DND-41 (cell line): ENCODE data around the gene TSEN2.
"Not testable (repeated sequence)": the region's sequence is repeated elsewhere in the genome, so short reads cannot be mapped to it uniquely, and the experiment has no call there.

Experiments used
- ATAC-seq: fragments of 200-7000 bp; cut with Tn5 transposase; 3 replicates; pipeline ENCODE4 v1.9.1; 2021; ENCODE audit warnings: low read depth; ENCODE audit not compliant: insufficient read depth
- DNase-seq: peaks from one replicate; pipeline ENCODE4 v3.0.0-alpha.2; 2020
- H2AFZ ChIP-seq: 2 replicates; pipeline ENCODE4 v1.6.0; 2012; ENCODE audit warnings: low read depth, low read length
- H3K27ac ChIP-seq: 2 replicates; pipeline ENCODE4 v1.5.1; 2012; ENCODE audit warnings: low read length, inconsistent platforms
- H3K27me3 ChIP-seq: fragments of 200-600 bp; sonication (generic); 2 replicates; pipeline ENCODE4 v1.6.0; 2012; ENCODE audit warnings: low read length, mild to moderate bottlenecking, inconsistent platforms; ENCODE audit not compliant: insufficient read depth, poor library complexity
- H3K36me3 ChIP-seq: 2 replicates; pipeline ENCODE4 v1.5.1; 2012; ENCODE audit warnings: low read length, inconsistent platforms; ENCODE audit not compliant: insufficient read depth
- H3K4me1 ChIP-seq: 2 replicates; pipeline ENCODE4 v1.5.1; 2012; ENCODE audit warnings: mild to moderate bottlenecking, low read length; ENCODE audit not compliant: insufficient read depth
- H3K4me2 ChIP-seq: 2 replicates; pipeline ENCODE4 v1.6.0; 2012; ENCODE audit warnings: mild to moderate bottlenecking, moderate library complexity, low read length, inconsistent platforms; ENCODE audit not compliant: insufficient read depth
- H3K4me3 ChIP-seq, 2 experiments: fragments of 200-600 bp in 1 of 2; shearing (Covaris generic) in 1 of 2; 2 replicates each; pipeline ENCODE4 v1.5.1; 2012 to 2016; ENCODE audit warnings: inconsistent platforms in 2 of 2, low read length in 2 of 2, mild to moderate bottlenecking in 2 of 2, low read depth in 1 of 2, moderate library complexity in 1 of 2
- H3K79me2 ChIP-seq: 2 replicates; pipeline ENCODE4 v1.6.0; 2012; ENCODE audit warnings: low read length, inconsistent platforms; ENCODE audit not compliant: insufficient read depth
- H3K9ac ChIP-seq: 2 replicates; pipeline ENCODE4 v1.6.0; 2012; ENCODE audit warnings: low read depth, mild to moderate bottlenecking, inconsistent platforms, low read length, moderate library complexity
- H3K9me3 ChIP-seq: 2 replicates; pipeline ENCODE4 v1.5.1; 2012; ENCODE audit warnings: low read length, moderate library complexity, mild to moderate bottlenecking, inconsistent platforms; ENCODE audit not compliant: insufficient read depth, severe bottlenecking
- H4K20me1 ChIP-seq: 2 replicates; pipeline ENCODE4 v1.6.0; 2012; ENCODE audit warnings: low read length; ENCODE audit not compliant: insufficient read depth
- EZH2 ChIP-seq: IDR thresholded peaks from 3 replicates; pipeline ENCODE4 v1.6.1; 2012; ENCODE audit warnings: borderline replicate concordance, low read depth, mild to moderate bottlenecking, moderate library complexity, low read length, inconsistent platforms; ENCODE audit not compliant: severe bottlenecking
- TF ChIP-seq, protein P1 (sequence below): IDR thresholded peaks from 2 replicates; pipeline ENCODE4 v1.5.1; 2012; ENCODE audit warnings: borderline replicate concordance, low read length, moderate library complexity, mild to moderate bottlenecking; ENCODE audit not compliant: poor library complexity, severe bottlenecking; ENCODE audit errors: extremely low read depth

TSEN2 gene

DNA sequence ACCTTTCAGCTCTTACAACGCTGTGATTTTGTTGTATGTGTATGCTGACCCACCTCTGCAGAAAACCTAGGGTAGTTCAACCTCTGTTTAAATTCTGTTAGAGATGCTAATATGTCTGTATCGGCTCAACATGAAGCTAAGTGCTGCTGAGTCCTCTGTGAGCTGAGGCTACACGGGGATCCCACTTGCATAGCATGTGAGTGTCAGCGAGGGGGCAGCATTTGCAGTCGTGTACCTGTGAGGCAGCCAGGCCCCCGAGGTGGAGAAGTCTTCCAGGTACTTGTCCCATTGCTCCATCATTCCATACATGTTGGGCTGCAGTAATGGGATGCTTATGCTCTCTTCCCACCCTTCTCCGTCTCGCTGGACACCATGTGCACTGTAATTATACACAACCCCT, 57.3 kb downstream of the TSEN2 start:
- no peaks in the 10 kb centered on the region for H3K9me3 ChIP-seq
- no peaks in the 10 kb centered on the region for H3K4me1 ChIP-seq
- H3K79me2 ChIP-seq = no peaks in the 10 kb centered on the region
- no peak for DNase-seq
- no peak overlapping the region for H2AFZ ChIP-seq
- TF ChIP-seq EZH2 = no peak
- TF ChIP-seq, protein P1, sequence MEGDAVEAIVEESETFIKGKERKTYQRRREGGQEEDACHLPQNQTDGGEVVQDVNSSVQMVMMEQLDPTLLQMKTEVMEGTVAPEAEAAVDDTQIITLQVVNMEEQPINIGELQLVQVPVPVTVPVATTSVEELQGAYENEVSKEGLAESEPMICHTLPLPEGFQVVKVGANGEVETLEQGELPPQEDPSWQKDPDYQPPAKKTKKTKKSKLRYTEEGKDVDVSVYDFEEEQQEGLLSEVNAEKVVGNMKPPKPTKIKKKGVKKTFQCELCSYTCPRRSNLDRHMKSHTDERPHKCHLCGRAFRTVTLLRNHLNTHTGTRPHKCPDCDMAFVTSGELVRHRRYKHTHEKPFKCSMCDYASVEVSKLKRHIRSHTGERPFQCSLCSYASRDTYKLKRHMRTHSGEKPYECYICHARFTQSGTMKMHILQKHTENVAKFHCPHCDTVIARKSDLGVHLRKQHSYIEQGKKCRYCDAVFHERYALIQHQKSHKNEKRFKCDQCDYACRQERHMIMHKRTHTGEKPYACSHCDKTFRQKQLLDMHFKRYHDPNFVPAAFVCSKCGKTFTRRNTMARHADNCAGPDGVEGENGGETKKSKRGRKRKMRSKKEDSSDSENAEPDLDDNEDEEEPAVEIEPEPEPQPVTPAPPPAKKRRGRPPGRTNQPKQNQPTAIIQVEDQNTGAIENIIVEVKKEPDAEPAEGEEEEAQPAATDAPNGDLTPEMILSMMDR = no peak
- H3K27me3 ChIP-seq = no peaks in the 10 kb centered on the region
- no peak overlapping the region for H3K4me2 ChIP-seq
- H4K20me1 ChIP-seq = no peaks in the 10 kb centered on the region
- ATAC-seq = no peak
- H3K4me3 ChIP-seq = no peak overlapping the region
- H3K27ac ChIP-seq = no peak overlapping the region
- H3K36me3 ChIP-seq = peaks cover 21% of the 10 kb centered on the region; the same call in 1 of the 2 replicates
- no peak overlapping the region for H3K9ac ChIP-seq

DNA sequence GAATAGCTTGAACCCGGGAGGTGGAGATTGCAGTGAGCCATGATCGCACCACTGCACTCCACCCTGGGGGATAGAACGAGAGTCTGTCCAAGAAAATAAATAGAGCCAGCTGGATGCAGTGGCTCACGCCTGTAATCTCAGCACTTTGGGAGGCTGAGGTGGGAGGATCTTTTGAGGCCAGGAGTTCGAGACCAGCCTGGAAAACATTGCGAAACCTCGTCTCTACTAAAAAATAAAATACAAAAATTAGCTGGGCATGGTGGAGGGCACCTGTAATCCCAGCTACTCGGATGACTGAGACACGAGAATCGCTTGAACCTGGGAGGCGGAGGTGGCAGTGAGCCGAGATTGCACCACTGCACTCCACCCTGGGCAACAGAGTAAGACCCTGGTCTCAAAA, 59.2 kb downstream of the TSEN2 start:
- not testable (repeated sequence) for H3K4me3 ChIP-seq, H3K79me2 ChIP-seq, H3K4me1 ChIP-seq, H3K27ac ChIP-seq, ATAC-seq, H3K9me3 ChIP-seq, H3K4me2 ChIP-seq, H3K9ac ChIP-seq, H3K27me3 ChIP-seq, H4K20me1 ChIP-seq, DNase-seq, H2AFZ ChIP-seq
- peaks cover 21% of the 10 kb centered on the region; the same call in 1 of the 2 replicates for H3K36me3 ChIP-seq

DNA sequence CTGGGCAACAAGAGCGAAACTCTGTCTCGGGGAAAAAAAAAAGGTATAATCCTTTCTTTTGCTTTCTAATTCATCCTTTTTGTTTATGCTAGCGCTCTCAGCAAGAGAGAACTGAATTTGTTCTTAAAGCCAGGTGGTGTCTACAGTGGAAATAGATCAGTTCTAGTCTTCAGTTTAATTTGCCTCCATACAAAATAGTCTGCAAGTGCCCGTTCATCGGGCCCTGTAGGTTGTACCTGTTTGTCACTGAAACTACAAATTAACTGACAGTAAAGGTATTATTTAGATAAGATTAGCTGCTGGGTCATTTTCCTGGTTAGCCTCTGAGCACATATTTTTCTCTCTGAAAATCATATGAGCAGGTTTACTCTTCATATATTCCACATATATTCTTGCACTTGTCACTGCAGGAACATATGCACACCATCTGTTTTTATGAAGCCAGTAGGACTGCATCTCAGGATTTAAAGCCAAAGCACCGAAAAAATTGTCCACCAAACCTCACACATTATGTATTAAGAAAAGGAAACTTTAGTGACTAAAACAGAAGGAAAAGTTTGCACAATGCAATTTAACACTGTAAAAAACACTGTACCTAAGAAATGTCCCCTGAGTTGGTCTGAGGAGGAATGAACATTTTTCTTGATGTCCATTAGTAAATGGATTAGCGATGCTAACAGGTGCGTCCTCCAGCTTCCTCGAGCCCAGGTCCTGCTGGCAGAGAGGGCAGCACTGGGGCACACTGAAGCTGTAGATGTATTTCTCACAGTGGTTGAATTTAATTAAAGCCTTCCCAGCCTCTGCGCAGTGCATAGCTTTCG, 60.6 kb downstream of the TSEN2 start:
- H3K36me3 ChIP-seq = peaks cover 13% of the 10 kb centered on the region; the same call in 1 of the 2 replicates
- H3K27me3 ChIP-seq = no peaks in the 10 kb centered on the region
- H4K20me1 ChIP-seq = no peaks in the 10 kb centered on the region
- no peaks in the 10 kb centered on the region for H3K79me2 ChIP-seq
- no peak for DNase-seq
- ATAC-seq = no peak
- H3K4me3 ChIP-seq = no peak overlapping the region
- no peak overlapping the region for H3K9ac ChIP-seq
- TF ChIP-seq EZH2 = no peak
- TF ChIP-seq, protein P1 = no peak
- no peak overlapping the region for H2AFZ ChIP-seq
- no peaks in the 10 kb centered on the region for H3K9me3 ChIP-seq
- H3K4me1 ChIP-seq = no peaks in the 10 kb centered on the region
- H3K4me2 ChIP-seq = no peak overlapping the region
- no peak overlapping the region for H3K27ac ChIP-seq

DNA sequence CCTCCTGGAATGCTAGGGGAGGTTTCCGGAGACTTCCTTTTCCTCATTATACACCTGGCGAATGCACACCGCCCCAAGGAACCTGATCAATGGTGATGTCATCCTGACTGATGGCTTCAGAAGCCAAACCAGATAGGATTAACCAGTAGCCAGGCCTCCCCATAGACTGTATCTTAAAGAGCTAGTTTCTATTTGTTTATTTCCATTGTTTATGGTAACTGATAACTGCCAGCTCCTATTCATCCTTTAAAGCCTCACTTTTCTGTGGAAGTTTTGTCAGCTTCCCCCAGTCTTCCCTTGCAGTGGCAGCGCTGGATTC, 61.2 kb downstream of the TSEN2 start, which contains the start of gene MKRN2OS:
Gene MKRN2OS (minus strand): TSS at position 27 of the 319 bp plus-strand sequence. CDS start 35 bp downstream, outside the sequence.
- no peaks in the 10 kb centered on the region for H3K9me3 ChIP-seq
- H2AFZ ChIP-seq = no peak within 1 kb of the TSS
- H3K4me1 ChIP-seq = no peaks in the 10 kb centered on the region
- no peaks in the 10 kb centered on the region for H3K79me2 ChIP-seq
- TF ChIP-seq, protein P1 = no peak
- no peak for TF ChIP-seq EZH2
- peaks cover 7% of the 10 kb centered on the region; the same call in 1 of the 2 replicates for H3K36me3 ChIP-seq
- H3K4me2 ChIP-seq = no peak within 1 kb of the TSS
- no peaks in the 10 kb centered on the region for H4K20me1 ChIP-seq
- DNase-seq = no peak
- no peak; the same call in 2 of the 3 replicates for ATAC-seq
- no peak within 1 kb of the TSS for H3K9ac ChIP-seq
- H3K4me3 ChIP-seq = no peak within 1 kb of the TSS
- no peaks in the 10 kb centered on the region for H3K27me3 ChIP-seq
- no peak within 1 kb of the TSS for H3K27ac ChIP-seq
